HG03520 (cell line): ENCODE results near the gene MAGI1.
"Not testable (repeated sequence)": the region's sequence is repeated elsewhere in the genome, so short reads cannot be mapped to it uniquely, and the experiment has no call there.

Experiments
- ATAC-seq: cut with Tn5 transposase; IDR thresholded peaks from one replicate; pipeline ENCODE4 v1.9.1; 2021; ENCODE audit warnings: mild to moderate bottlenecking, moderate library complexity; ENCODE audit not compliant: unreplicated experiment

The MAGI1 gene

GRCh38 chr3:65552434-65552833, 486.3 kb downstream of the MAGI1 start:
- ATAC-seq, result no peak

DNA sequence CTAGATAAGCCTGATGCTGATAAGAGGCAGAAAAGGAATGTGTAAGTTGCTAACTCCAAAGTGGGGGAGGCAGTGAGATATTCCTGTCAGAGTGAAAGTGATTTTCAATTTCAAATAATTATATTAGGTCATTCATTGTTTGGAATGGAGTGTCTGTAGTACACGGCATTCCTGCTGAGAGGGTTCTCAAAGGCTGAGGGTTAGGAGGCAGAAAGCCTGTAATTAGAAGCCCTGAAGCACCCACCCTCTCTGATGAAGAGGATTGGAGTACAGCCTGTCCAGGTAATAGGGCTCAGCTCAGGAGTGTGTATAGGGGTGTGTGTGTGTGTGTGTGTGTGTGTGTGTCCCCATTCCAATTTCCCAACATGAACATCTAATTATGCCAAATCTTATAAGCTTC, 486.8 kb downstream of the MAGI1 start:
- ATAC-seq, result no peak

- no peak for ATAC-seq
Measured at GRCh38 chr3:65550137-65550536, 488.6 kb downstream of the MAGI1 start.

DNA sequence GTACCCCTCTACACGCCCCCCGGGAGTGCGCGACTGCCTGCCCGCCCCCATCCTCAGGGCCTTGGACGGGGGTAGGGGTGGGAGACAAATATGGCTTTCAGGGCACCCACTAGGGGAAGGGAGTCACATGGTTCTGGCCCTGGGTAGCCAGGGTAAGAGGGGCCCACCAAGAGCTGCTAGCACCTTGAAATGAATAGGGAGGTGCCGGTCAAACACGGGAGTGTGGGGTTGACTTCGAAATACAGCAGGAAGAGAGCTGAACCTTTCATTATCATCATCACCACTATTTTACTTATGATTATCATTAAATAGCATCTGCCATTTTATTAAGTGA, 489.1 kb downstream of the MAGI1 start:
- ATAC-seq, result no peak

GRCh38 chr3:65548848-65549625, 489.7 kb downstream of the MAGI1 start:
- no peak for ATAC-seq

DNA sequence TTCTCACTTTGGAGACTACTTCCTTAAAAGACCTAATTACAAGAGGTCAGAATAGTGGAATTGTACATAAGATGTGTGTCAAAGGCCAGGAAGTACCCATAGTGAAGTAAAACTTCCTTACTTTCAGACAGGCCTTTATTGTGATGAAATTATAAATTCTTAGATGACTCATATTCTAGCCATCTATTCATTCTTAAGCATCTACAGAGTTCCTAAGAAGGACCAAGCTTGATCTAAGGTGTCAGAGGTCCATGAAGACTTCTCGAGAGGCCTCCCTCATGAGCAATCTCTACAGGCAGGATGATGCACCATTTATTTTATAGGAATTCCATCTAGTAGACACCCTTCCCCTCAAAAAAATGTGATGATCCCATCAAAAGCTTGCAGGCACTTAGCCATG, 493.3 kb downstream of the MAGI1 start:
- ATAC-seq, result no peak

DNA sequence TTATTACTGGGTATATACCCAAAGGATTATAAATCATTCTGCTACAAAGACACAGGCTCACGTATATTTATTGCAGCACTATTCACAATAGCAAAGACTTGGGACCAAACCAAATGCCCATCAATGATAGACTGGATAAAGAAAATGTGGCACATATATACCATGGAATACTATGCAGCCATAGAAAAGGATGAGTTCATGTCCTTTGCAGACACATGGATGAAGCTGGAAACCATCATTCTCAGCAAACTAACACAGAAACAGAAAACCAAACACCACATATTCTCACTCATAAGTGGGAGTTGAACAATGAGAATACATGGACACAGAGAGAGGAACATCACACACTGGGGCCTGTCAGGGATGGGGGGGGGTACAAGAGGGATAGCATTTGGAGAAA, 495.3 kb downstream of the MAGI1 start:
- ATAC-seq, result not testable (repeated sequence)

- no peak for ATAC-seq
Measured at GRCh38 chr3:65540666-65541065, 498.1 kb downstream of the MAGI1 start.

DNA sequence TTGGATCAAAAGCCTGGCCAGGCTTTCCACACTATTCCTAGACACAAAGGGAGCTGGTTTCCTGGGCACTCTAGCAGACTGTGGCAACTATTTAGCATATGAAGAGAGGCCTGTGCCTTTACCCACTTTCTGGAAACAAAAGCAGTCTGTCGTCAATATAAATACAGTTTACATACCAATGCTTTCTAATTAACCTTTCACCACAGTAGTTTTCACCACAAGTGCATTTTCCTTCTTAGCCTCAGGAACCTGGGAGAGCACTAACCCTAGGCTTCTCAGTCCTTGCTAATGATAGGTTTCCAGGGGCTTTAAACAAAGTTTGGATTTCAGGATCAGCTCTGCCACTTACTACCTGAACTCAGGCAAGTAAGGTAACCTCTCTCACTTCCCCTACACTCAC, 499.1 kb downstream of the MAGI1 start:
- no peak for ATAC-seq

DNA sequence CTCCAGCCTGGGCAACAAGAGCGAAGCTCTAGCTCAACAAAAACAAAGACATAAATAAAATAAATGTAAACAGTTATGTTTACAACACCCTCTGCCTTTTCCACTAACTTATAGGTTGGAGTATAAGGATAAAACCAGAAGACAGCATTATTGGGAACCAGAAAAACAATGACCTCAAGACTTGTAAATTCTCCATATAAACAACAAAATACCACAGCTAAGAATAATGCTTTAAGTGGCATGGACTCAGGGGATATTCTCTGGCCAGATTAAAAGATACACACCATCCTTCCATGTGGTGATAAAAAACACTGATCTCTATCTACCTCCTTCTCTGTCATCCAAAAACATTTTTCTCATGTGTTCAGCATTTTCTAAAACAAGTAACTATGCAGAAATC, 500.6 kb downstream of the MAGI1 start:
- ATAC-seq, result no peak

GRCh38 chr3:65537109-65537508, 501.6 kb downstream of the MAGI1 start:
- ATAC-seq, result no peak

DNA sequence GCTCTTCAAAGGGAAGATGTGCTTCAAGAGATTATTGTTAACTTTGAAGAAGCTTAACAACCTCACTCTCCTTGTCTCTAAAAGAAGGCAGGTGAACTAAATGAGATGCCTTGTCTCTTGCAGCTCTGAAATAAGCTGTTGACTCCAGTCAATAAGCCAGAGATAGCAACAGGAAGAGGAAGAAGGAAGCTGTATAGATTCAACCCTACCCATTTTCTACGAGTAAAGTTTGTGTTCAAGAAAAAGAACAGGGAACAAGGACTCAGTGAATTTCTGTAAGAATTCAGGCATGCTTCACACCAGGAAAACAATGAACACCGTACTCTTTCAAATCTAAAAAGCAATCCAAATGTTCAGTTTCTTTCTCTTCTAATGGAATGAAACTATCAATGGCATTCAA, 503.5 kb downstream of the MAGI1 start:
- ATAC-seq, result no peak

GRCh38 chr3:65534805-65535204, 503.9 kb downstream of the MAGI1 start:
- no peak for ATAC-seq

DNA sequence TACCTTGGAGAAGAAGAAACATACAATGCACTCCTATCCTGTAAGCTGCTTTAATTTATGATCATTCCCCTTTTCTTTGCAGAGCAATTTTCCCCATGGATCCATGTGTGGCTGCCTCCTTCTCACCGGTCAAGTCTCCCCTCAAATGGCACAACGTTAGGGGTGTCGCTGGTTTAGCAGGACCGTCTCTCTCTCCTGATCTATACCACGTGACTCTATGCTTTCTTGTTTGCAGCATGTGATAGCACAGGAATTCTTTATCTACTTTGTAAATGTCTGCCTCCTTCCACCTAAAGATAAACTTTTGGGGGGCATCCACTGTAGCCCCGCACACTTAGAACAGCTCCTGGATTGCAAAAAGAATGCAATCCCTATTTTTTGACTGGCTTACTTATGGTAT, 506.0 kb downstream of the MAGI1 start:
- ATAC-seq, result no peak

DNA sequence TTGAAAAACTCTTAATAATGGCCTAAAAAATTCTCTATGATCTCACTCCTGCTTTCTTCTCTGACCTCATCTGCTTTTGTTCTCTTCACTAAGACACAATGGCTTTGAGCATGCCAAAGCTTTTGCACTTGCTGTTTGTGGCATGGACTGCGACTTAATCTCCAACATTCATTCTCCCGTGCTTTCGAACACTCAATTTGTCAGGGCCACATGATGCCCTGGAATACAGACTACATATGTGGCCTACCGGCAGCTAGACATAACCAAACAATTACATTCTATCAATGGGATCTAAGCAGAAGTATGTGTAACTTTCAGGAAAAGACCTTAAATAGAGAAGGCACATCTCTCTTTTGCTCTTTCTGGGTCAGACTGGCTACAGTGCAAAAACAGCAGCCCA, 506.5 kb downstream of the MAGI1 start:
- ATAC-seq, result no peak

- no peak for ATAC-seq
Measured at GRCh38 chr3:65531499-65531898, 507.2 kb downstream of the MAGI1 start.

DNA sequence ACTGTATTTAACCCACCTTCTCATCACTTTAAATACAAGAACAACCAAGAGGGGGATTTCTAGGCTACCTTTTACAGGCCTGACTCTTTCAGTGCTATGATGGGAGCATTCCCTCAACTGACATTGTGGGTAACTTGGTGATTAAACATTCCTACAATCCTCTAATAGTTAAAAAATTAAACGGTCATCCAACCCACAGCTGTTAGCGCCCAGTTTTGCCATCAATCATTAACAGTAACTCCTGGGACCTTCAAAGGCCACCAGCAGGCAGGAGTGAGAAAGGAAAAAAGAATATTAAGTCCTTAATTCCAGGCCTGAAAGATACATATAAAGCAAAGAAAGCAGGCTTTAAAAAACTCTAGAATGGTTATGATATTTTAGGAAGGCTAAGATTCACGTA, 512.1 kb downstream of the MAGI1 start:
- ATAC-seq, result no peak

DNA sequence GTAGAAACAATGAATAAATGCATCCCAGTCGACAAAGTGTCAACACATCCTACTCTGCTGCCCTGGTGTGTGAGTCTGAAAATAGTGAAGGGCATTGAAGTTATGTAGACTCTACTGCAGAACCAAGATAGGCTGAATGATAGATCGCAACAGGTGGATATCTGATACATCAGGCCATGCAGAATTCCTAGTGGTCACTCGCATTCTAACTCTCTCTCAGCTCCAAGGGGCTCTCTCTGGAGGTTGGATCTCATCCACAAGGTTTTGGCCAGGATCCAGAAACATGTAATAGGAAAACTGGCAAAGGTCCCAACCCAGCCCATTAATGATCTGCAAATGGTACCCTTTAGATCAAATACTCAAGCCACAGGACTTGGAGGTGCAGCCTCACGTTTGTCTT, 514.1 kb downstream of the MAGI1 start:
- ATAC-seq, result no peak

- ATAC-seq, result no peak
Measured at GRCh38 chr3:65523878-65524277, 514.8 kb downstream of the MAGI1 start.

DNA sequence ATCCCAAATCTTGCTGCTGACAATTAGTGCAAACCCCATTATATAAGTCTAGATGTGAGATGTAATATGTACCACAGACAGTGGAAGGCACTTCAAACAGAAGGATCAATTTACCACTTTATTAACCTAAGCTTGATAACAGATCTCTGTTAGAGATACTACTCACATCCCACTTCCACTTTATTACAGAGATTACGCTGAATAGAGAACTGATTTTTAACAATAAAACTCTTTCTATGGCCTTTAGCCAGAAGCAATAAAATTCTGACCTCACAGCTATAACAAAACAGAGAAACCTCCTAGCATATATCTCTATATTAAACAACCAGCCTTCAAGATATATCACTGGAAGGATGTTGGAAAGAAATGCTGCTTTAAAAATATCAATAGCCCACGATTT, 517.7 kb downstream of the MAGI1 start:
- no peak for ATAC-seq

GRCh38 chr3:65516998-65517397, 521.7 kb downstream of the MAGI1 start:
- ATAC-seq, result no peak

DNA sequence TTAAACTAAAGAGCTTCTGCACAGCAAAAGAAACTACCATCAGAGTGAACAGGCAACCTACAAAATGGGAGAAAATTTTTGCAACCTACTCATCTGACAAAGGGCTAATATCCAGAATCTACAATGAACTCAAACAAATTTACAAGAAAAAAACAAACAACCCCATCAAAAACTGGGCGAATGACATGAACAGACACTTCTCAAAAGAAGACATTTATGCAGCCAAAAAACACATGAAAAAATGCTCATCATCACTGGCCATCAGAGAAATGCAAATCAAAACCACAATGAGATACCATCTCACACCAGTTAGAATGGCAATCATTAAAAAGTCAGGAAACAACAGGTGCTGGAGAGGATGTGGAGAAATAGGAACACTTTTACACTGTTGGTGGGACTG, 524.4 kb downstream of the MAGI1 start:
- not testable (repeated sequence) for ATAC-seq

- ATAC-seq, result not testable (repeated sequence)
Measured at GRCh38 chr3:65509423-65509794, 529.3 kb downstream of the MAGI1 start.
